Stimulated activated naive CD8-positive, alpha-beta T cell treated with anti-CD3 and anti-CD28 coated beads, Interleukin-15, Interleukin-2, amounts not matched to agents 100 ng/mL and 50 ng/mL, for 24 hours (primary cell): ENCODE data around the gene CCL20.
"Not testable (repeated sequence)": the region's sequence is repeated elsewhere in the genome, so short reads cannot be mapped to it uniquely, and the experiment has no call there.

Source experiments
- H3K27ac Mint-ChIP-seq: one replicate; pipeline ENCODE4 v1.8.0; 2021; ENCODE audit warnings: mild to moderate bottlenecking, mixed read lengths
- H3K27me3 Mint-ChIP-seq: one replicate; pipeline ENCODE4 v1.8.0; 2021; ENCODE audit warnings: mixed read lengths
- H3K36me3 Mint-ChIP-seq: one replicate; pipeline ENCODE4 v1.8.0; 2021; ENCODE audit warnings: low read depth, mixed read lengths
- H3K4me1 Mint-ChIP-seq: one replicate; pipeline ENCODE4 v1.8.0; 2021; ENCODE audit warnings: low read depth, mixed read lengths
- H3K4me3 Mint-ChIP-seq: one replicate; pipeline ENCODE4 v1.8.0; 2021; ENCODE audit warnings: mild to moderate bottlenecking, mixed read lengths
- H3K9me3 Mint-ChIP-seq: one replicate; pipeline ENCODE4 v1.8.0; 2021; ENCODE audit warnings: mixed read lengths

The CCL20 gene

DNA sequence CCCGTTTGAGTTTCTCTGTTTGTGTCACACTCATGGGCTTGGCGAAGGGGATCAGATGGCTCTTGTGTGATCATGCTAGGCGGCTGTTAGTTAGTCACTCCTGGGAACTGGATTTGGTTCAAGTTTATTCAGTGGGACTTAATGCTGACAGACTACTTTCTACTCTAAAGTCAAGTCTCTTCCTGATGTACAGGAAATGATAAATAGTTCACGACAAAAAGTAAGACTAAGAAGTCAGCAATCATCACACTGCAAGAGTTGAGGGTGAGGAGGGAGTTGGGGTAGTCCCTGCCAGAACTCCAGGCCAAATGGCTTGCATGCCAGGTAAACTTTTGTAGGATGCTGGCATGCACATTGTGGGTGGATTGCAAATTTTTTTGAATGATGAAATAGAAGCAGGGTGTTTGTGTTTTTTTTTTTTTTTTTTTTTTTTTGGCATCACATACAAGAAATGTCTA is 25.1 kb upstream of the CCL20 start:
- Mint-ChIP-seq H3K4me1 (peaks cover 5% of the 10 kb centered on the region), H3K4me3 (no peak overlapping the region), H3K27me3 (peaks cover 29% of the 10 kb centered on the region), H3K27ac (peak overlapping the region; percentile 13), H3K36me3 (no peaks in the 10 kb centered on the region), H3K9me3 (no peaks in the 10 kb centered on the region)

DNA sequence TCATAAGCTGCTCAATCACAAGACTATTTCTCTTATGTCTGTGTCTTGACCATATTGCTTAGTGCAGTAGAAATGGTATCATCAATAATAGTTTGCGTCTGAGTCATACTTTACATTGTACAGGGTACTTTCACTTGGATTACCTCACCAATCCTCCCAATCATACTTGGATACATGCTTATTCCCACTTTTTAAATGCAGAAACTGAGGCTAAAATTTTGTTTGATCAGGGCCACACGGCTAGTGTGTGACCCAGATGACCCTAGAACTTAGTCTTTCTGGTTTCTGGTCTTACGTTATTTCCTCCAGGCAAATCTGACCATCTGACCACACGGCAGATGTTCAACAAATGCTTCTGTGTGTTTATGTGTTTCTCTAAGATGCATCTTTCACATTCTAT is 23.8 kb upstream of the CCL20 start:
- H3K9me3 Mint-ChIP-seq, result no peaks in the 10 kb centered on the region
- no peak overlapping the region for H3K27ac Mint-ChIP-seq
- H3K27me3 Mint-ChIP-seq, result peaks cover 26% of the 10 kb centered on the region
- H3K4me3 Mint-ChIP-seq, result no peak overlapping the region
- no peaks in the 10 kb centered on the region for H3K4me1 Mint-ChIP-seq
- no peaks in the 10 kb centered on the region for H3K36me3 Mint-ChIP-seq

GRCh38 chr2:227793148-227793712 is 20.4 kb upstream of the CCL20 start:
- H3K27me3 Mint-ChIP-seq, result peaks cover 14% of the 10 kb centered on the region
- H3K36me3 Mint-ChIP-seq, result no peaks in the 10 kb centered on the region
- H3K9me3 Mint-ChIP-seq, result no peaks in the 10 kb centered on the region
- H3K4me3 Mint-ChIP-seq, result no peak overlapping the region
- H3K4me1 Mint-ChIP-seq, result no peaks in the 10 kb centered on the region
- H3K27ac Mint-ChIP-seq, result no peak overlapping the region

- Mint-ChIP-seq H3K27me3 (peaks cover 11% of the 10 kb centered on the region), H3K27ac (no peak overlapping the region), H3K9me3 (no peaks in the 10 kb centered on the region), H3K4me1 (no peaks in the 10 kb centered on the region), H3K36me3 (no peaks in the 10 kb centered on the region), H3K4me3 (no peak overlapping the region)
These were observed 17.5 kb upstream of the CCL20 start for GRCh38 chr2:227796045-227796711.

- not testable (repeated sequence) for H3K27ac Mint-ChIP-seq, H3K9me3 Mint-ChIP-seq, H3K4me3 Mint-ChIP-seq, H3K4me1 Mint-ChIP-seq, H3K36me3 Mint-ChIP-seq
- peaks cover 14% of the 10 kb centered on the region for H3K27me3 Mint-ChIP-seq
These were observed 16.9 kb upstream of the CCL20 start for GRCh38 chr2:227796768-227797167.

- Mint-ChIP-seq H3K27me3 (peaks cover 14% of the 10 kb centered on the region), H3K4me3 (no peak overlapping the region), H3K27ac (no peak overlapping the region), H3K4me1 (no peaks in the 10 kb centered on the region), H3K9me3 (no peaks in the 10 kb centered on the region), H3K36me3 (no peaks in the 10 kb centered on the region)
These were observed 14.4 kb upstream of the CCL20 start for GRCh38 chr2:227799202-227799601.

DNA sequence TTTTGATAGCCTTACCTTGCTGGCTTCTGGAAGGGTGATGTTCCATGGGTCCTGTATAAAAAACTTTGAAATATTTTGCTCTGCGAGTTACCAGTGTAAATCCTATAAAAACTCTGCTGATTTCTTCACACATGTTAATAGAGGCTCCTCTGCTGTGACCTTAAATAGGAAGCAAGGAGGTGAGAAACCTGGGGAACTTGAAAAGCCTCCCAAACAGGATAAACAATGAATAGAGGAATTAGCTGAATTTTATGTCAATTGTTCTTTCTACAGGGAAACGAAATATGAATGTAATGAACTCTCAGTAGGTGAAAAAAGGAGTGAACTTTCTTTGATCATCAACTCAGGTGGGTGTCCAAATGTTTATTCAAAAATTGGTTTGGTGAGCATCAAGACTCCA is 10.8 kb upstream of the CCL20 start:
- Mint-ChIP-seq H3K4me3 (no peak overlapping the region), H3K4me1 (peaks cover 12% of the 10 kb centered on the region), H3K27me3 (peaks cover 18% of the 10 kb centered on the region), H3K27ac (no peak overlapping the region), H3K36me3 (no peaks in the 10 kb centered on the region), H3K9me3 (peaks cover 6% of the 10 kb centered on the region)

DNA sequence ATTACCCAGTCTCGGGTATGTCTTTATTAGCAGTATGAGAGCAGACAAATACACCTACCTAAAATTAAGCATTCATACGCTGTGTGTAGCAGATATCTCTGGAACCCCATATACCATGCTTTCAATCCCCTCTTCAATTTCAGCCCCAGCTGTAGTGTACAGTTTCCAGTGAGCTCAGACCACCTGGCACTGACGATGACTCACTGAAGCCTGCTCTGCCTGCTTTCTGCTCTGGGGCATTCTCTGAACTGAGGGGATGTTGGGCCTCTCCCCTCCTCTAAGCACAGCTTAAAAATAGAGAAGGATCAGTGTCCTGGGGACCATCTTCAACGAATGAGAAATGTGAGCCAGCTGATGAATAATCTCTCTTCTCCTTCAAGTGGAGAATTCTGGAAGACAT is 8.7 kb upstream of the CCL20 start:
- H3K27me3 Mint-ChIP-seq, result peaks cover 15% of the 10 kb centered on the region
- H3K36me3 Mint-ChIP-seq, result peaks cover 2% of the 10 kb centered on the region
- peak overlapping the region; percentile 79 for H3K4me3 Mint-ChIP-seq
- peaks cover 6% of the 10 kb centered on the region for H3K9me3 Mint-ChIP-seq
- H3K27ac Mint-ChIP-seq, result peak overlapping the region; percentile 96
- H3K4me1 Mint-ChIP-seq, result peaks cover 12% of the 10 kb centered on the region

DNA sequence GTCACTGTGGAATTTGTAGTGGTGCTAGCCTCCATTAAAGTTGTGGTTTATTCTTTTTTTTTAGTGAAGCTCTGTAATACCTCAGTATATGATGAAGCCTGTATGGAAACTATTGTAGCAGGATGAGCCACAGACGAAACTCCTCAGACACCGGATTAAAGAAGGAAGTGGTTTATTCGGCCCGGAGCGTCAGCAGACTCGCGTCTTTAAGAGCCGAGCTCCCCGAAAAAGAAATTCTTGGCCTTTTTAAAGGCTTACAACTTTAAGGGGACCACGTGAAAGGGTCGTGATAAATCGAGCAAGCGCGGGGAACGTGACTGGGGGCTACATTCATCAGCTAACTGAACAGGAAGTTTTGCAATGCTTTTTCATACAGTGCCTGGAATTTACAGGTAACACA is 8.1 kb upstream of the CCL20 start:
- Mint-ChIP-seq H3K36me3 (peaks cover 5% of the 10 kb centered on the region), H3K4me3 (peak overlapping the region; percentile 79), H3K27ac (peak overlapping the region; percentile 96), H3K9me3 (peaks cover 6% of the 10 kb centered on the region), H3K27me3 (peaks cover 19% of the 10 kb centered on the region), H3K4me1 (peaks cover 12% of the 10 kb centered on the region)

DNA sequence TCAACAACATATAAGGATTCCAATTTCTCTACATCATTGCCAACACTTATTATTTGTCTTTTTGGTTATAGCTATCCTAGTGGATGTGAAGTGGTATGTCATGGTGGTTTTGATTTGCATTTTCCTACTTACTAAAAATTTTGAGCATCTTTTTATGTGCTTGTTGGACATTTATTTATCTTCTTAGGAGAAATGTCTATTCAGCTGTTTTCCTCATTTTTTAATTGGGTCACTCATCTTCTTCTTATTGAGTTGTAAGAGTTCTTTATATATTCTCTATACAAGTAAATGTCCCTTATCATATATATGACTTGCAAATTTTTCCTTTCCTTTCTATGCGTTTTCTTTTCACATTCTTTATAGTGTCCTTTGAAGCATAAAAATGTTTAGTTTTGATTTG is 4.7 kb upstream of the CCL20 start:
- H3K9me3 Mint-ChIP-seq, result peaks cover 6% of the 10 kb centered on the region
- H3K4me1 Mint-ChIP-seq, result peaks cover 24% of the 10 kb centered on the region
- H3K36me3 Mint-ChIP-seq, result peaks cover 8% of the 10 kb centered on the region
- H3K27me3 Mint-ChIP-seq, result peaks cover 16% of the 10 kb centered on the region
- no peak overlapping the region for H3K27ac Mint-ChIP-seq
- no peak overlapping the region for H3K4me3 Mint-ChIP-seq

DNA sequence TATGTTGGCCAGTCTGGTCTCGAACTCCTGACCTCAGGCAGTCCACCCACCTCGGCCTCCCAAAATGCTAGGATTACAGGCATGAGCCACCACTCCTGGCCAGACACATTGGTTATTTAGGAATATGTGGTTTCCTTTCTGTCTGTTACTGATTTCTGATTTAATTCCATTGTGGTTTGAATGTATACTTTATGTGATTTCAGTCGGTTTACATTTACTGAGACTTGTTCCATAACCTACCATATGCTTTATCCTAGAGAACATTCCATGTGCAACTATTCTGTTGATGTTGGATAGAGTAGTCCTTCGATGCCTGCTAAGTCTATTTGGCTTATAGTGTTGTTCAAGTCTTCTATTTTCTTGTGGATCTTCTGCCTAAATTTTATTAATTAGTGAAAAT is 1.6 kb upstream of the CCL20 start:
- peaks cover 20% of the 10 kb centered on the region for H3K4me1 Mint-ChIP-seq
- H3K9me3 Mint-ChIP-seq, result no peaks in the 10 kb centered on the region
- H3K27me3 Mint-ChIP-seq, result peaks cover 14% of the 10 kb centered on the region
- H3K36me3 Mint-ChIP-seq, result peaks cover 9% of the 10 kb centered on the region
- H3K4me3 Mint-ChIP-seq, result no peak overlapping the region
- no peak overlapping the region for H3K27ac Mint-ChIP-seq

GRCh38 chr2:227813229-227813561 is 447 bp upstream of the CCL20 start:
- H3K36me3 Mint-ChIP-seq, result peaks cover 12% of the 10 kb centered on the region

DNA sequence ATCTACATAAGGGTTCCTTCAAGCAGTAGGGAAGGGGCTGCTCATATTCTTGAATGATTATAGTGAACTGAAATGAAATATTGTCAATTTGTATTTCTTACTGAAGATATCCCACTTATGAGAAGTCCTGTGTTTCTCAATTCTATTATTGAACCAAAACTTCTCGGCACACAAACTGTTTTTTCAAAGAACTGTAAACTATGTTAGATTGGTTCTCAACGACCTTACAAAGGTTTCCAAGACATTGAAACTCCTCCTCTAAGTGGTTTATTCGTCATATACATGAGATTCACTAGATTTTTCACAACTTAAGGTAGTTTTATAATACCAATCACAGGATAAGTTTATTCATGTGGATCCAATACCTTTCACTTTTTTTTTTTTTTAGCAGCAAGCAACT is 1.4 kb downstream of the CCL20 start:
- peaks cover 16% of the 10 kb centered on the region for H3K27me3 Mint-ChIP-seq
- peak overlapping the region; percentile 60 for H3K4me3 Mint-ChIP-seq
- peaks cover 9% of the 10 kb centered on the region for H3K36me3 Mint-ChIP-seq
- no peak overlapping the region for H3K27ac Mint-ChIP-seq
- peaks cover 43% of the 10 kb centered on the region for H3K4me1 Mint-ChIP-seq
- H3K9me3 Mint-ChIP-seq, result peaks cover under 1% of the 10 kb centered on the region

More at GRCh38 chr2:227813229-227813561, 447 bp upstream of the CCL20 start:
- H3K27me3 Mint-ChIP-seq, result peaks cover 19% of the 10 kb centered on the region
- no peaks in the 10 kb centered on the region for H3K9me3 Mint-ChIP-seq
- H3K4me3 Mint-ChIP-seq, result no peak overlapping the region
- H3K4me1 Mint-ChIP-seq, result peaks cover 30% of the 10 kb centered on the region
- no peak overlapping the region for H3K27ac Mint-ChIP-seq

- Mint-ChIP-seq H3K36me3 (peaks cover 7% of the 10 kb centered on the region), H3K27me3 (peaks cover 23% of the 10 kb centered on the region), H3K27ac (peak overlapping the region; percentile 71), H3K9me3 (peaks cover 11% of the 10 kb centered on the region), H3K4me1 (peaks cover 53% of the 10 kb centered on the region), H3K4me3 (peak overlapping the region; percentile 19)
These were observed 3.1 kb downstream of the CCL20 start for GRCh38 chr2:227816507-227817294.

DNA sequence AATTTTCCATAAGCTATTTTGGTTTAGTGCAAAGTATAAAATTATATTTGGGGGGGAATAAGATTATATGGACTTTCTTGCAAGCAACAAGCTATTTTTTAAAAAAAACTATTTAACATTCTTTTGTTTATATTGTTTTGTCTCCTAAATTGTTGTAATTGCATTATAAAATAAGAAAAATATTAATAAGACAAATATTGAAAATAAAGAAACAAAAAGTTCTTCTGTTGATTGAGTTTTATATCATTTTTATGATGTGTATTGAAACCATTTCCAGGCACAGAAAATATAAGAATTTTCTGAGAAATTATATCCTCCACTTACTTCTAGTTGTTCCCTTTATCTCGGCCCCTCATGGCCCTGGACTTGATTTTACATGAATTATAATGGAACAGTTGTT is 3.7 kb downstream of the CCL20 start:
- Mint-ChIP-seq H3K27ac (peak overlapping the region; percentile 97), H3K27me3 (peaks cover 23% of the 10 kb centered on the region), H3K4me1 (peaks cover 53% of the 10 kb centered on the region), H3K4me3 (peak overlapping the region; percentile 43), H3K36me3 (peaks cover 7% of the 10 kb centered on the region), H3K9me3 (peaks cover 11% of the 10 kb centered on the region)
